Testis (tissue), 2 donors: ENCODE results near the gene FRYL.
"Not testable (repeated sequence)": the region's sequence is repeated elsewhere in the genome, so short reads cannot be mapped to it uniquely, and the experiment has no call there.

Experiments used
- POLR2A ChIP-seq: fragments of 450-650 bp; IDR thresholded peaks from one replicate; pipeline ENCODE4 v1.6.1; 2017; ENCODE audit warnings: antibody characterized with exemption, mild to moderate bottlenecking, moderate library complexity
- TF ChIP-seq, protein P1 (sequence below), 3 experiments: fragments of 450-650 bp in 2 of 3; fragments of 200-600 bp in 1 of 3; sonication (generic) in 1 of 3; IDR thresholded peaks; one replicate each; pipeline ENCODE4 v1.5.1; 2016 to 2019; ENCODE audit warnings: antibody characterized with exemption in 3 of 3, mild to moderate bottlenecking in 2 of 3, moderate library complexity in 1 of 3

DNA sequence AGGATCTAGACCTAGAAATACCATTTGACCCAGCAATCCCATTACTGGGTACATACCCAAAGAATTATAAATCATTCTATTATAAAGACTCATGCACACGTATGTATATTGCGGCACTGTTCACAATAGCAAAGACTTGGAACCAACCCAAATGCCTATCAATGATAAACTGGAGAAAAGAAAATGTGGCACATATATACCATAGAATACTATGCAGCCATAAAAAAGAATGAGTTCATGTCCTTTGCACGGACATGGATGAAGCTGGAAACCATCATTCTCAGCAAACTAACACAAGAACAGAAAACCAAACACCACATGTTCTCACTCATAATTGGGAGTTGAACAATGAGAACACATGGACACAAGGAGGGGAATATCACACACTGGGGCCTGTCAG, 97.2 kb downstream of the FRYL start:
- TF ChIP-seq, protein P1, sequence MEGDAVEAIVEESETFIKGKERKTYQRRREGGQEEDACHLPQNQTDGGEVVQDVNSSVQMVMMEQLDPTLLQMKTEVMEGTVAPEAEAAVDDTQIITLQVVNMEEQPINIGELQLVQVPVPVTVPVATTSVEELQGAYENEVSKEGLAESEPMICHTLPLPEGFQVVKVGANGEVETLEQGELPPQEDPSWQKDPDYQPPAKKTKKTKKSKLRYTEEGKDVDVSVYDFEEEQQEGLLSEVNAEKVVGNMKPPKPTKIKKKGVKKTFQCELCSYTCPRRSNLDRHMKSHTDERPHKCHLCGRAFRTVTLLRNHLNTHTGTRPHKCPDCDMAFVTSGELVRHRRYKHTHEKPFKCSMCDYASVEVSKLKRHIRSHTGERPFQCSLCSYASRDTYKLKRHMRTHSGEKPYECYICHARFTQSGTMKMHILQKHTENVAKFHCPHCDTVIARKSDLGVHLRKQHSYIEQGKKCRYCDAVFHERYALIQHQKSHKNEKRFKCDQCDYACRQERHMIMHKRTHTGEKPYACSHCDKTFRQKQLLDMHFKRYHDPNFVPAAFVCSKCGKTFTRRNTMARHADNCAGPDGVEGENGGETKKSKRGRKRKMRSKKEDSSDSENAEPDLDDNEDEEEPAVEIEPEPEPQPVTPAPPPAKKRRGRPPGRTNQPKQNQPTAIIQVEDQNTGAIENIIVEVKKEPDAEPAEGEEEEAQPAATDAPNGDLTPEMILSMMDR (IDR thresholded peaks at IDR 0.05): not testable (repeated sequence)
- TF ChIP-seq POLR2A: not testable (repeated sequence)
